ENCODE measurements around the gene MDH1B.
A peak's percentile ranks its signal among the peaks of the same experiment; 100 is the strongest.

- no peak for TF ChIP-seq CTCF (IDR thresholded peaks at IDR 0.05; ENCODE audit: poor library complexity, severe bottlenecking)
- peak; percentile 46 for TF ChIP-seq POLR2AphosphoS5 (IDR thresholded peaks at IDR 0.05)
- TF ChIP-seq SMC3 (conservative IDR thresholded peaks at IDR 0.05; ENCODE audit: poor library complexity), result no peak
- TF ChIP-seq EZH2 (IDR thresholded peaks at IDR 0.05; ENCODE audit: borderline replicate concordance, insufficient read depth, low read length, poor library complexity, severe bottlenecking), result no peak
These were observed 63.0 kb downstream of the MDH1B start for GRCh38 chr2:206701952-206702605.
